ENCODE results near the gene PCSK5.
"Not testable (repeated sequence)": the region's sequence is repeated elsewhere in the genome, so short reads cannot be mapped to it uniquely, and the experiment has no call there.

PCSK5 gene

GRCh38 chr9:76333388-76333787 is 442.9 kb downstream of the PCSK5 start:
- no peak for DNase-seq

- no peak for DNase-seq
Observed at GRCh38 chr9:76333964-76334363, 443.5 kb downstream of the PCSK5 start.

- no peak for DNase-seq
Observed at GRCh38 chr9:76336027-76336426, 445.6 kb downstream of the PCSK5 start.

GRCh38 chr9:76338418-76338817 is 447.9 kb downstream of the PCSK5 start:
- DNase-seq, result no peak

GRCh38 chr9:76341616-76342015 is 451.1 kb downstream of the PCSK5 start:
- DNase-seq, result no peak

- no peak for DNase-seq
Observed at GRCh38 chr9:76342201-76342600, 451.7 kb downstream of the PCSK5 start.

GRCh38 chr9:76342858-76343257 is 452.4 kb downstream of the PCSK5 start:
- no peak for DNase-seq

GRCh38 chr9:76349865-76350264 is 459.4 kb downstream of the PCSK5 start:
- DNase-seq, result no peak

- no peak for DNase-seq
Observed at GRCh38 chr9:76351006-76351405, 460.5 kb downstream of the PCSK5 start.

- no peak for DNase-seq
Observed at GRCh38 chr9:76352026-76352620, 461.6 kb downstream of the PCSK5 start.

- DNase-seq, result no peak
Observed at GRCh38 chr9:76353280-76353679, 462.8 kb downstream of the PCSK5 start.

GRCh38 chr9:76354221-76354620 is 463.7 kb downstream of the PCSK5 start:
- DNase-seq, result no peak

- no peak for DNase-seq
Observed at GRCh38 chr9:76355886-76356285, 465.4 kb downstream of the PCSK5 start.

- no peak for DNase-seq
Observed at GRCh38 chr9:76357555-76357954, 467.1 kb downstream of the PCSK5 start.

- no peak for DNase-seq
Observed at GRCh38 chr9:76358628-76359280, 468.3 kb downstream of the PCSK5 start.

- no peak for DNase-seq
Observed at GRCh38 chr9:76359365-76359764, 468.9 kb downstream of the PCSK5 start.

GRCh38 chr9:76359766-76360165 is 469.3 kb downstream of the PCSK5 start:
- no peak for DNase-seq

- DNase-seq, result not testable (repeated sequence)
Observed at GRCh38 chr9:76362332-76363031, 472.0 kb downstream of the PCSK5 start.

- DNase-seq, result no peak
Observed at GRCh38 chr9:76363032-76363395, 472.5 kb downstream of the PCSK5 start.

GRCh38 chr9:76365028-76365427 is 474.6 kb downstream of the PCSK5 start:
- no peak for DNase-seq

GRCh38 chr9:76366275-76366674 is 475.8 kb downstream of the PCSK5 start:
- peak; percentile 8 for DNase-seq

- DNase-seq, result peak; percentile 90
Observed at GRCh38 chr9:76369583-76369982, 479.1 kb downstream of the PCSK5 start.

- DNase-seq, result no peak
Observed at GRCh38 chr9:76370396-76371023, 480.0 kb downstream of the PCSK5 start.

- DNase-seq, result no peak
Observed at GRCh38 chr9:76371901-76372300, 481.4 kb downstream of the PCSK5 start.

Measured in NCI-H1092 (cell line).